HCT116 (cell line): ENCODE measurements around the gene HIP1.
"Not testable (repeated sequence)": the region's sequence is repeated elsewhere in the genome, so short reads cannot be mapped to it uniquely, and the experiment has no call there.

Experiments
- EZH2 ChIP-seq: fragments of 200-600 bp; sonication (generic); IDR thresholded peaks from 2 replicates; pipeline ENCODE4 v1.6.1; 2017; ENCODE audit warnings: antibody characterized with exemption, mixed run types
- JUND ChIP-seq: IDR thresholded peaks from 2 replicates; pipeline ENCODE4 v1.6.1; 2012
- MAX ChIP-seq: IDR thresholded peaks from 2 replicates; pipeline ENCODE4 v1.6.1; 2012
- SIN3A ChIP-seq: IDR thresholded peaks from 2 replicates; pipeline ENCODE4 v1.6.1; 2012; ENCODE audit warnings: low read depth
- TF ChIP-seq, protein P1 (sequence below), 3 experiments: fragments of 200-600 bp in 1 of 3; sonication (generic) in 1 of 3; IDR thresholded peaks in 2 of 3; conservative IDR thresholded peaks in 1 of 3; 2 replicates each; pipeline ENCODE4 v1.5.1; 2012 to 2017; ENCODE audit warnings: low read depth in 2 of 3, low read length in 2 of 3, antibody characterized with exemption in 1 of 3, borderline replicate concordance in 1 of 3, control low read depth in 1 of 3, mild to moderate bottlenecking in 1 of 3, mixed read lengths in 1 of 3, mixed run types in 1 of 3, moderate library complexity in 1 of 3; ENCODE audit not compliant: insufficient read depth in 1 of 3

DNA sequence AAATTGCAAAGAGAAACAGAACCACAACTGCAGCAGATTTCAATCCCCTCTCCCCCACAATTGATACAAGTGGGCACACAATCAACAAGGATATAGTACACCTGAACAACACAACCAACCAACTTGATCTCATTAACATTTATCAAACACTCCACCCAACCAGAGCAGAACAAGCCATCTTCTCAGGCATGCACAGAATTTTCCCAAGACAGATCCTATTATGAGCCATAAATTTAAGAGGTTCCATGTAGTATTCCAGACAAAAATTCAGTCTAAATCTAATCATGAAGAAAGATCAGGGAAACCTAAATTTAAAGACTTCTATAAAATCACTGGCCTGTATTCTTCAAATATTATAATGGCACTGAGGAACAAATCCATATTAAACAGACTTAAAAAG, 217.0 kb downstream of the HIP1 start:
- not testable (repeated sequence) for TF ChIP-seq JUND, EZH2, MAX, SIN3A
- TF ChIP-seq, protein P1, sequence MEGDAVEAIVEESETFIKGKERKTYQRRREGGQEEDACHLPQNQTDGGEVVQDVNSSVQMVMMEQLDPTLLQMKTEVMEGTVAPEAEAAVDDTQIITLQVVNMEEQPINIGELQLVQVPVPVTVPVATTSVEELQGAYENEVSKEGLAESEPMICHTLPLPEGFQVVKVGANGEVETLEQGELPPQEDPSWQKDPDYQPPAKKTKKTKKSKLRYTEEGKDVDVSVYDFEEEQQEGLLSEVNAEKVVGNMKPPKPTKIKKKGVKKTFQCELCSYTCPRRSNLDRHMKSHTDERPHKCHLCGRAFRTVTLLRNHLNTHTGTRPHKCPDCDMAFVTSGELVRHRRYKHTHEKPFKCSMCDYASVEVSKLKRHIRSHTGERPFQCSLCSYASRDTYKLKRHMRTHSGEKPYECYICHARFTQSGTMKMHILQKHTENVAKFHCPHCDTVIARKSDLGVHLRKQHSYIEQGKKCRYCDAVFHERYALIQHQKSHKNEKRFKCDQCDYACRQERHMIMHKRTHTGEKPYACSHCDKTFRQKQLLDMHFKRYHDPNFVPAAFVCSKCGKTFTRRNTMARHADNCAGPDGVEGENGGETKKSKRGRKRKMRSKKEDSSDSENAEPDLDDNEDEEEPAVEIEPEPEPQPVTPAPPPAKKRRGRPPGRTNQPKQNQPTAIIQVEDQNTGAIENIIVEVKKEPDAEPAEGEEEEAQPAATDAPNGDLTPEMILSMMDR (IDR thresholded peaks at IDR 0.05 in 2 of 3, conservative IDR thresholded peaks at IDR 0.05 in 1 of 3; ENCODE audit: borderline replicate concordance in 1 of 3, insufficient read depth in 1 of 3, low read depth in 2 of 3, low read length in 2 of 3), result not testable (repeated sequence)
